Suprapubic skin (tissue), 4 donors: ENCODE measurements around the gene ANKRD44.

Experiments used
- EP300 ChIP-seq: sonication (generic); formaldehyde crosslinking; IDR thresholded peaks from one replicate; pipeline ENCODE4 v1.6.1; 2017; ENCODE audit warnings: antibody characterized with exemption
- POLR2A ChIP-seq, 2 donors: fragments of 450-650 bp; IDR thresholded peaks; one replicate each; pipeline ENCODE4 v1.6.1; 2017; ENCODE audit warnings: antibody characterized with exemption in 2 of 2, mild to moderate bottlenecking in 2 of 2, moderate library complexity in 2 of 2
- POLR2AphosphoS5 ChIP-seq, 3 donors: sonication (generic); formaldehyde crosslinking; IDR thresholded peaks; one replicate each; pipeline ENCODE4 v1.6.1; 2017; ENCODE audit warnings: antibody characterized with exemption in 3 of 3
- TF ChIP-seq, protein P1 (sequence below), 2 donors: fragments of 200-600 bp in 1 of 2; fragments of 450-650 bp in 1 of 2; sonication (generic) in 1 of 2; IDR thresholded peaks; one replicate each; pipeline ENCODE4 v1.5.1; 2016 to 2019; ENCODE audit warnings: antibody characterized with exemption in 2 of 2, mild to moderate bottlenecking in 1 of 2, moderate library complexity in 1 of 2

DNA sequence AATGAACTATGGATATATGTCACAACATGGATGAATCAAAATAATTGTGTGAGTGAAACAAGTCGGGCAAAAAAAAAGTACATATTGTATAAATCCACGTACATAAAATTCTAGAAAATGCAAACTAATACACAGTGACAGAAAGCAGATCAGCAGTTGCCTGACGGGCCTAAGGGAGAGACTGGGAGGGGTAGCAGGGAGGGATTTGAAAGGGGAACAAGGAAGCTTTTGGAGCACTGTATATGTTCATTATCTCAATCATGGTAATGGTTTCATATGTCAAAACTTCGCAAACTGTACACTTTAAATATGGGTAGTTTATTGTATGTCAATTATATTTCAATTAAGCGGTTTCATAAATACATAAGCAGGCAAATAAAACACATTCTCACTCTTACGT is 153.8 kb downstream of the ANKRD44 start:
- no peak for TF ChIP-seq POLR2A (IDR thresholded peaks at IDR 0.05)
- TF ChIP-seq, protein P1, sequence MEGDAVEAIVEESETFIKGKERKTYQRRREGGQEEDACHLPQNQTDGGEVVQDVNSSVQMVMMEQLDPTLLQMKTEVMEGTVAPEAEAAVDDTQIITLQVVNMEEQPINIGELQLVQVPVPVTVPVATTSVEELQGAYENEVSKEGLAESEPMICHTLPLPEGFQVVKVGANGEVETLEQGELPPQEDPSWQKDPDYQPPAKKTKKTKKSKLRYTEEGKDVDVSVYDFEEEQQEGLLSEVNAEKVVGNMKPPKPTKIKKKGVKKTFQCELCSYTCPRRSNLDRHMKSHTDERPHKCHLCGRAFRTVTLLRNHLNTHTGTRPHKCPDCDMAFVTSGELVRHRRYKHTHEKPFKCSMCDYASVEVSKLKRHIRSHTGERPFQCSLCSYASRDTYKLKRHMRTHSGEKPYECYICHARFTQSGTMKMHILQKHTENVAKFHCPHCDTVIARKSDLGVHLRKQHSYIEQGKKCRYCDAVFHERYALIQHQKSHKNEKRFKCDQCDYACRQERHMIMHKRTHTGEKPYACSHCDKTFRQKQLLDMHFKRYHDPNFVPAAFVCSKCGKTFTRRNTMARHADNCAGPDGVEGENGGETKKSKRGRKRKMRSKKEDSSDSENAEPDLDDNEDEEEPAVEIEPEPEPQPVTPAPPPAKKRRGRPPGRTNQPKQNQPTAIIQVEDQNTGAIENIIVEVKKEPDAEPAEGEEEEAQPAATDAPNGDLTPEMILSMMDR (IDR thresholded peaks at IDR 0.05), result no peak
- TF ChIP-seq POLR2AphosphoS5 (IDR thresholded peaks at IDR 0.05), result no peak
- TF ChIP-seq EP300, result no peak
